BJ (cell line): ENCODE data around the gene KLHL11. TPM values are rescaled to one million over a fixed set of nuclear protein-coding genes. Genes with fewer than 3 reads are reported as not detected.

ENCODE experiments used
- CTCF ChIA-PET: fragments of 350-600 bp; formaldehyde crosslinking; extraction: SDS; loops from one replicate; lab custom pipeline; 2021; ENCODE audit warnings: antibody characterized with exemption, inconsistent platforms; lab: Yijun Ruan, JAX
- POLR2A ChIA-PET: fragments of 300-600 bp; sonication (Branson Sonifier 250); formaldehyde crosslinking; extraction: SDS; loops from one replicate; lab custom pipeline; 2021; ENCODE audit warnings: antibody characterized with exemption; lab: Charles Lee
- DNase-seq: peaks from one replicate; pipeline ENCODE4 v3.0.0-alpha.2; 2011; ENCODE audit warnings: low read depth
- H3K27me3 ChIP-seq: 2 replicates; pipeline ENCODE4 v1.6.0; 2011; ENCODE audit warnings: low read length; ENCODE audit not compliant: control insufficient read depth, insufficient read depth
- H3K36me3 ChIP-seq: 2 replicates; pipeline ENCODE4 v1.5.1; 2011; ENCODE audit warnings: low read length; ENCODE audit not compliant: control insufficient read depth, insufficient read depth
- H3K4me3 ChIP-seq: 2 replicates; pipeline ENCODE4 v1.5.1; 2011; ENCODE audit warnings: low read depth, mild to moderate bottlenecking, control low read depth, low read length
- polyA plus RNA-seq: library from polyadenylated mRNA; depleted of rRNA; stranded (reverse); fragments of >200 nt; gene quantifications from 2 replicates; pipeline ENCODE4 v1.2.3, GENCODE V29; 2011
- TF ChIP-seq, protein P1 (sequence below): IDR thresholded peaks from 2 replicates; pipeline ENCODE4 v1.5.1; 2011; ENCODE audit warnings: low read depth, mild to moderate bottlenecking, control low read depth, inconsistent platforms, low read length, moderate library complexity; ENCODE audit not compliant: insufficient read depth

KLHL11 gene
- polyA plus RNA-seq, 1 experiment: 5.5 TPM

DNA sequence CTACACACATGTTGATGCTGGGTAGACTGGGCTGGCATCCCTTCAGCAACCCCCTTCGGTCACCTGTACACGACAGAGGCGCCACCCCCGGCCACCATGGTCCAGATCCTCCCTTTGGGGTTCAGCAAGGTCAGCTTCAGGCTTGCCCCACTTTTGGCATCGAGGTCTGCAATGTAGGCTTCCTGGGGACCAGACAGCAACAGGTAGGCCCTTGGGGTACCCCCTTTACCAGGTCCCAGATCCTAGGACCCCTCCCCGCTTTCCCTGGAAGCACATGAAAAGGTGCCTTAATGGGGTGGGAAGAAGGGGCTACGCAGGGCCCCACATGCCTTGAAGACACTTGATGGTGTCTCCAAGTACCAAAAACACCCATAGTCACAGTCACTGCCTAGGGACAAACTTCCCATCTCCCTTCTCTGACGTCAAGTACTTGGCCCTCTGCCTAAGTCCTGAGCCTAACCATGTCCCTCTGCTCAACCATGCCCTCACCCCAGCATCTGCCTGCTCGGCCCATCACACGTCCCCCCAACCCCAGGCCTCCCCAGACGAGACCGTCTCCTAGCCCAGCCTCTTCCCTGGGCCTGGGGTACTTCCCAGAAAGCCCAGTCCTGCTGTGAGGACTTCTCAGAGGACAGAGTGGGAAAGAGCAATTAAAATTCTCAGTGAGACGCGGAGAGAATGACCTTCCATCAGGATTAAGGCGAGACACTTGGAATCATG is 41.4 kb upstream of the KLHL11 start:
- H3K36me3 ChIP-seq: peaks cover 39% of the 10 kb centered on the region

DNA sequence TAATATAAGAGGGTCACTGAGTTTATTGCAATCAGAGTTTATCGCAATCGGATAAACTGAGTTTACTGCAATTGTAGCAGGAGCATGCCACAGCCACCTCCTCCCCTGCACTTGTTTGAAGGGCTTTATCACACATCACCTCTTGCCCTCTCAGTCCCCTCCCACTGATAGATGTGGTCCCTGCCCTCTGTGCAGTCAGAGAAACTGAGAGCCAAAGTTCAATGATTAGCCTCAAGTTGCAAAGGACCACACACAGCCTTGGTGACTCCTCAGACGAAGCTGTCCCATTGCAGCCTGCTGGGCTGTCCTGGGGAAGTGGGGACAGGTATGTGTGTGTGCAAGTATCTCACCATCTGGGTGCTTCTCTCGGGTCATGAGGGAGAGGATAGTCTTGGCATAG is 39.9 kb upstream of the KLHL11 start:
- ChIA-PET POLR2A (no interaction called here), CTCF (interaction anchor here (2.4 kb wide), 1 partner anchor 10 kb away, joined by 12 read pairs; no protein-coding TSS in a partner anchor)
- Histone ChIP-seq H3K36me3 (peaks cover 36% of the 10 kb centered on the region), H3K27me3 (no peaks in the 10 kb centered on the region), H3K4me3 (no peak overlapping the region)
- TF ChIP-seq, protein P1, sequence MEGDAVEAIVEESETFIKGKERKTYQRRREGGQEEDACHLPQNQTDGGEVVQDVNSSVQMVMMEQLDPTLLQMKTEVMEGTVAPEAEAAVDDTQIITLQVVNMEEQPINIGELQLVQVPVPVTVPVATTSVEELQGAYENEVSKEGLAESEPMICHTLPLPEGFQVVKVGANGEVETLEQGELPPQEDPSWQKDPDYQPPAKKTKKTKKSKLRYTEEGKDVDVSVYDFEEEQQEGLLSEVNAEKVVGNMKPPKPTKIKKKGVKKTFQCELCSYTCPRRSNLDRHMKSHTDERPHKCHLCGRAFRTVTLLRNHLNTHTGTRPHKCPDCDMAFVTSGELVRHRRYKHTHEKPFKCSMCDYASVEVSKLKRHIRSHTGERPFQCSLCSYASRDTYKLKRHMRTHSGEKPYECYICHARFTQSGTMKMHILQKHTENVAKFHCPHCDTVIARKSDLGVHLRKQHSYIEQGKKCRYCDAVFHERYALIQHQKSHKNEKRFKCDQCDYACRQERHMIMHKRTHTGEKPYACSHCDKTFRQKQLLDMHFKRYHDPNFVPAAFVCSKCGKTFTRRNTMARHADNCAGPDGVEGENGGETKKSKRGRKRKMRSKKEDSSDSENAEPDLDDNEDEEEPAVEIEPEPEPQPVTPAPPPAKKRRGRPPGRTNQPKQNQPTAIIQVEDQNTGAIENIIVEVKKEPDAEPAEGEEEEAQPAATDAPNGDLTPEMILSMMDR: no peak
- no peak for DNase-seq

More for the DNA sequence above, 41.4 kb upstream of the KLHL11 start:
- ChIA-PET POLR2A (no interaction called here), CTCF (interaction anchor here (2.4 kb wide), 1 partner anchor 11 kb away, joined by 12 read pairs; no protein-coding TSS in a partner anchor)
- no peak overlapping the region for H3K4me3 ChIP-seq
- DNase-seq: no peak
- TF ChIP-seq, protein P1: no peak
- no peaks in the 10 kb centered on the region for H3K27me3 ChIP-seq

DNA sequence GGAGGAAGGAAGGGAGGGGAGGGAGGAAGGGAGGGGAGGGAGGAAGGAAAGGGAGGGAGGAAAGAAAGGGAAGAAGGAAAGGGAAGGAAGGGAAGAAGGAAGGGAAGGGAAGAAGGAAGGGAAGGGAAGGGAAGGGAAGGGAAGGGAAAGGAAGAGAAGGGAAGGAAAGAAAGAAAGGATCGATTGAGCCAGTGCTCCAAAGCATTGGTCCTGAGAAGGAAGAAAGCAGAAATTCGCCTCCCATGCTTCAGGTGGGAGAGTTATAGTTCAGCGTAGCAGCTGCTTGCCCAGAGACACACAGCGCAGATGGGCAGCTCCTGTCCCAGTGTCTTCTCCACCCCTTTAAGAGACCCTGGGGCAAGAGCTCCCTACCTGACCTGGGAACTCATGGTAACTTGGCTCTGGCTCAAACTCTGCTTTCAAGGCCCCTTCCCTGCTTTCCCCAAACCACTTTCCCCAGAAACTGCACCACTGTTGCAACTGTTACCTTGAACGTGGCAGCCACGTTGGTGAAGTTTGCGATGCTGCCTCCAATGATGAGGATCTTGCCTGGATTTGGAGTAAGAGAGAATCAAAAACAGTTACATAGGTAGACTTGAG is 39.1 kb upstream of the KLHL11 start:
- peaks cover 32% of the 10 kb centered on the region for H3K36me3 ChIP-seq
- POLR2A ChIA-PET: no interaction called here
- TF ChIP-seq, protein P1: no peak

DNA sequence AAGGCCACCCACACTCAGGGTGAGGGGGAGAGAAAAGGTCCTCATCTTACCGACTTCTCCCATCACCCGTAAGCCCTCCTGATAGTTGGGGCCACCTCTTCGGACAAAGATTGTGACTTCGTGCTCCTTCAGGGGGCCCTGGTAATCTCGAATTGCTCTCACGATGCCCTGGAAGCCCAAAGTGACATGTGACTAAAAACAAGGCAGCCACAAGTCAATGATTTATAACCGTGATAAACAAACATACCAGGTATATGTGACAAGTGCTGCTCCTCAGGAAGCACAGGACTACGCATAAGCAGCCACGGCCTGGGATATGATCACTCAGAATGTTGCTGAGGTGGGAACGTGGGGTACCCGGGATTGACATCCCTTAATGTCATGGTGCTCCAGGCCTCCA is 36.4 kb upstream of the KLHL11 start:
- Histone ChIP-seq H3K4me3 (no peak overlapping the region), H3K36me3 (peaks cover 45% of the 10 kb centered on the region), H3K27me3 (no peaks in the 10 kb centered on the region)
- no peak for DNase-seq
- ChIA-PET CTCF (interaction anchor here (1.1 kb wide), 1 partner anchor 14 kb away, joined by 3 read pairs; no protein-coding TSS in a partner anchor), POLR2A (no interaction called here)
- TF ChIP-seq, protein P1: no peak

More for the DNA sequence above, 39.1 kb upstream of the KLHL11 start:
- Histone ChIP-seq H3K4me3 (no peak overlapping the region), H3K27me3 (no peaks in the 10 kb centered on the region)
- DNase-seq: no peak
- CTCF ChIA-PET: interaction anchor here (2.4 kb wide), 1 partner anchor 9 kb away, joined by 12 read pairs; no protein-coding TSS in a partner anchor

DNA sequence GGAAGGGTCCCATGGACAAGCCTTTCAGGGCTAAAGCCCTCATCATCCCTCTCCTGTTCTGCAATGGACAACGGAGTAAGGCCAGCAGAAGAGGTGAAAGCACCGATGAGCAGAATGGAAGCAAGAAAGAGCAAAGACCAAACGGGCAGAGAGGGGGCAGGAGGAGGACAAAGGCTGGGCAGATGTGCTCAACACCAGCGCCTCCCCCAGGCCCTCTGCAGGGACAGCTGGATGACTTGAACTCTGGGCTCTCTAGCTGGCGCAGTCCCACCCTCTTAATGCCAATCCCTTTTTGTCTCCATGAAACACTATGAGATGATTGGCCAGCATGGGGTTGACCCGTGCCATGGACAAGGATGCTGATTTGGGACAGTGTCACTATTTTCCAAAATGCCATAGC is 31.5 kb upstream of the KLHL11 start:
- peaks cover 47% of the 10 kb centered on the region for H3K36me3 ChIP-seq

More for the DNA sequence above, 31.5 kb upstream of the KLHL11 start:
- DNase-seq: no peak
- Histone ChIP-seq H3K27me3 (no peaks in the 10 kb centered on the region), H3K4me3 (no peak overlapping the region)
- ChIA-PET POLR2A (no interaction called here), CTCF (interaction anchor here (0.9 kb wide), 1 partner anchor 11 kb away, joined by 3 read pairs; no protein-coding TSS in a partner anchor)
- TF ChIP-seq, protein P1: no peak
